IPS DF 6.9 (cell line): ENCODE results near the gene JADE3.
"Not testable (repeated sequence)": the region's sequence is repeated elsewhere in the genome, so short reads cannot be mapped to it uniquely, and the experiment has no call there.

Source experiments
- DNase-seq: peaks from one replicate; pipeline ENCODE4 v3.0.0-alpha.2; 2013; ENCODE audit warnings: low read depth, low spot score
- H3K27ac ChIP-seq: one replicate; pipeline ENCODE4 v1.5.1; 2013; ENCODE audit warnings: low read length, control low read depth
- H3K27me3 ChIP-seq: 2 replicates; pipeline ENCODE4 v1.6.1; 2013; ENCODE audit warnings: mild to moderate bottlenecking, low read length; ENCODE audit not compliant: control insufficient read depth, insufficient read depth
- H3K36me3 ChIP-seq: 2 replicates; pipeline ENCODE4 v1.6.1; 2013; ENCODE audit warnings: low read length; ENCODE audit not compliant: control insufficient read depth, insufficient read depth
- H3K4me1 ChIP-seq: 2 replicates; pipeline ENCODE4 v1.6.1; 2013; ENCODE audit warnings: low read length; ENCODE audit not compliant: control insufficient read depth, insufficient read depth
- H3K4me3 ChIP-seq: 2 replicates; pipeline ENCODE4 v1.5.1; 2013; ENCODE audit warnings: mild to moderate bottlenecking, low read length
- H3K9me3 ChIP-seq: 2 replicates; pipeline ENCODE4 v1.6.1; 2013; ENCODE audit warnings: low read length, inconsistent platforms; ENCODE audit not compliant: control insufficient read depth, insufficient read depth
- WGBS: extraction: QIAGEN DNeasy Blood & Tissue Kit; methylation state at CpG from one replicate; pipeline ENCODE4 v1.1.7; 2013; ENCODE audit warnings: mixed read lengths, missing lambda C conversion rate; ENCODE audit not compliant: insufficient read length, insufficient coverage; 5-methylcytosine and 5-hydroxymethylcytosine counted together

The JADE3 gene

DNA sequence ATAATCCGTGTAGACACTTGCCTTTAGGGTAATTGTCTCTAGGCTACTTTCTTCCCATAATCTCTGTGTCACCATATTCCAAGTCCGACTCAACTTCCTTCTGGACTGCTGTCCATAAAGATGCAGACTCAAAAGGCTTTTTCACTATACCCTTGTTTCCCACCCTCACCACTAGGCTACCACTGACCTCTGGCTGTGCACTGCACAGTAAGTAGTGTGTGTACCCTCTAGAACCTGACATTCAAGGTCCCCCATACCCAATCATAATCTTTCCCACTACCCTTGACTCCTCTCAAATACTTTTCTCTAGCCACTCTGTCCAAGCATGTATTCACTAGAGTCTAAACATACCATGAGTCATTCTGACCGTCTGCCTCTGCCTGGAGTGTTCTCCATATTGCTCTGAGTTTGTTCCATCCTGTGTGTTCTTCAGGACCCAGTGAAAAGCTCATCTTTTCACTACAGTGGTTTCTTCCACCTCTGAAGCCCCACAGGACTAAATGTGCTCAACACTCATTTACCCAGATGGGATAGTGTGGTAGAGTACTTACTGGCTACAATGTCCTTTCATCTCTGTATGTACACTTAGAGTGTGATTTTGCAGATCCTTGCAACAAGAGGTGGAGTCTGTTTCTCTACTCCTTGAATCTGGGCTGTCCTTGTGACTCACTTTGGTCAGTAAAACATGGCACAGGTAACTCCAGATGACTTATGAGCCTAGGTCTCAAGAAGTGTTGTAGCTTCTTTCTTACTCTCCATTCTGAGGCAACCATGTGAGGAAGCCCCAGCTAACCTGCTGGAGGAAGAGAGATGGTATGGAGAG lies 17.4 kb downstream of the JADE3 start:
- WGBS, result no CpG with 5 or more reads among the region's 3 CpGs
- no peaks in the 10 kb centered on the region for H3K9me3 ChIP-seq
- no peaks in the 10 kb centered on the region for H3K4me1 ChIP-seq
- DNase-seq, result no peak
- H3K27ac ChIP-seq, result no peak overlapping the region
- H3K36me3 ChIP-seq, result no peaks in the 10 kb centered on the region
- H3K4me3 ChIP-seq, result no peak overlapping the region
- no peaks in the 10 kb centered on the region for H3K27me3 ChIP-seq

DNA sequence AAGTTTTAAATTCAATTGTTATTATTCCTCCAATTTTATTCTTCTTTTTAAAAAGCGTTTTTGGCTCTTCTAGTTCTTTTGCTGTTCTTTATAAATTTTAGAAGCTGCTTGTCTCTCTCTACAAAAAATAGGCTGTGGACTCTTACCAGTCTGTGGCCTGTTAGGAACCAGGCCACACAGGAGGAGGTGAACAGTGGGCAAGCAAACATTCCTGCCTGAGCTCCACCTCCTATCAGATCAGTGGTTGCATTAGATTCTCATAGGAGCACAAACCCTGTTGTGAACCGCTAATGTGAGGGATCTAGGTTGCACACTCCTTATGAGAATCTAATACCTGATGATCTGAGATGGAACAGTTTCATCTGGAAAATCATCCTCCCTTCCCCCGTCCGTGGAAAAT lies 23.1 kb downstream of the JADE3 start:
- Histone ChIP-seq H3K27me3 (no peaks in the 10 kb centered on the region), H3K27ac (no peak overlapping the region), H3K4me3 (no peak overlapping the region), H3K36me3 (no peaks in the 10 kb centered on the region), H3K9me3 (no peaks in the 10 kb centered on the region), H3K4me1 (no peaks in the 10 kb centered on the region)
- DNase-seq, result no peak
- WGBS, result no CpG with 5 or more reads among the region's 4 CpGs

DNA sequence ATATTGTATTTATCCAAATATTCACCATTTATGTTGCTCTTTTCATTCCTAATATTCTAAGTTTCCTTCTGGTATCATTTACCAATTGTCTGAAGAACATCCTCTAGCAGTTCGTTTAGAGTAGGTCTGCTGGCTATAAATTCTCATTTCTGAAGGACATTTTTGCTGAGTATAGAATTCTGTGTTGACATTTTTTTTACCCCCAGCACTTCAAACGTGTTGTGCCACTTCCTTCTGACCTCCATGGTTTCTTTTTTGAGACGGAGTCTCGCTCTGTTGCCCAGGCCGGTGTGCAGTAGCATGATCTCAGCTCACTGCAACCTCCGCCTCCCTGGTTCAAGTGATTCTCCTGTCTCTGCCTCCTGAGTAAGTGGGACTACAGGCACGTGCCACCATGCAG lies 26.4 kb downstream of the JADE3 start:
- H3K27ac ChIP-seq, result no peak overlapping the region
- no peaks in the 10 kb centered on the region for H3K36me3 ChIP-seq
- no peaks in the 10 kb centered on the region for H3K4me1 ChIP-seq
- H3K4me3 ChIP-seq, result no peak overlapping the region
- DNase-seq, result no peak
- H3K27me3 ChIP-seq, result no peaks in the 10 kb centered on the region
- no peaks in the 10 kb centered on the region for H3K9me3 ChIP-seq
- no CpG with 5 or more reads among the region's 7 CpGs for WGBS

DNA sequence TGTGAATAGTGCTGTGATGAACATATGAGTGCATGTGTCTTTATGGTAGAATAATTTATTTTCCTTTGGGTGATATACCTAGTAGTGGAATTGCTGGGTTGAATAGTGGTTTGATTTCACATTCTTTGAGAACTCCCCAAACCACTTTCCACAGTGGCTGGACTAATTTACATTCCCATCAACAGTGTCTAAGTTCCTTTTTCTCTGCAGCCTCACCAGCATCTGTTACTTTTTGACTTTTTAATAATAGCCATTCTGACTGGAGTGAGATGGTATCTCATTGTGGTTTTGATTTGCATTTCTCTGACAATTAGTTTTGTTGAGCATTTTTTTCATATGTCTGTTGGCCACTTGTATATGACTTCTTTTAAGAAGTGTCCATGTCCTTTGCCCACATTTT lies 29.1 kb downstream of the JADE3 start:
- no peak overlapping the region for H3K4me3 ChIP-seq
- no peaks in the 10 kb centered on the region for H3K27me3 ChIP-seq
- DNase-seq, result no peak
- H3K27ac ChIP-seq, result no peak overlapping the region
- no peaks in the 10 kb centered on the region for H3K9me3 ChIP-seq
- H3K36me3 ChIP-seq, result no peaks in the 10 kb centered on the region
- H3K4me1 ChIP-seq, result no peaks in the 10 kb centered on the region

DNA sequence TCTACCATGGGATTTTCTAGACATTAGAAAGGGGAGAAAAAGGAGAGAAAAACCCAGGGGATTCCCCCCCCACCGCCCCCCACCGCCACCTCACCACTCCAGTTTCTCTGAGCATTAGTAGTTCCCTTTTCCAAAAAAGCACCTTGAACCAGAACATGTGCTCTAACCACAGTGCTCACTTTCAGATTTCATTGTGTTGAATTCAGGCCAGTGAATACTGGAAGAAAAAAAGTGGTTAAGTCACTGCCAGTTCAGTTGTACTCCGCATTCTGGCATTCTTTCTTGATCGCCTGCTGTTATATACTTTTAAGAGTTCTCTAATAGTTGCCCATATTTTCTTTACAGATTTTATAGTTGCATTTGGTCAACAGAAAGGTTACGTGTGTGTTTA lies 40.9 kb downstream of the JADE3 start:
- DNase-seq, result no peak
- Histone ChIP-seq H3K4me3 (no peak overlapping the region), H3K27me3 (no peaks in the 10 kb centered on the region), H3K9me3 (no peaks in the 10 kb centered on the region), H3K27ac (no peak overlapping the region), H3K36me3 (no peaks in the 10 kb centered on the region), H3K4me1 (peaks cover 2% of the 10 kb centered on the region; the same call in 1 of the 2 replicates)
- WGBS, result no CpG with 5 or more reads among the region's 5 CpGs

DNA sequence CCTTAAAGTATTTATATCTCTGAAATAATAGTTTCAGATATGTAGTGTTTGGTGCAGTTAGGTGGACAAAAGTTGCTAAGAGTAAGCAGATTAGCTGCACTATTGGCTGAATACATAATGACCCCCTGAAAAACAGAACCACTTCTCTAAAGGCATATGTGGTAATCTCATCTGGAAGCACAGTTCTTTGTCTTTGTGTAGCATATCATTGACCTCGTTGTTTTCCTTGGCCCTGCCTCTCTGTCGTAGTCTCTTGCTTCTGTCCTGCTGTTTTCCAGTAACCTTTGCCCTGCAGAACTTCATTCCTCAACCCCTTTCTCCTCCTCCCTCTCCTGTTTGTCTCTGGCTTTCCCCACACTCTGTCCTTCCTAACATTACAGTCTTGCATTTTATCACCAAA lies 41.4 kb downstream of the JADE3 start:
- H3K36me3 ChIP-seq, result no peaks in the 10 kb centered on the region
- peaks cover 2% of the 10 kb centered on the region; the same call in 1 of the 2 replicates for H3K4me1 ChIP-seq
- no peak overlapping the region for H3K4me3 ChIP-seq
- H3K9me3 ChIP-seq, result no peaks in the 10 kb centered on the region
- H3K27me3 ChIP-seq, result no peaks in the 10 kb centered on the region
- WGBS, result no CpG with 5 or more reads among the region's 2 CpGs
- no peak for DNase-seq
- H3K27ac ChIP-seq, result no peak overlapping the region

DNA sequence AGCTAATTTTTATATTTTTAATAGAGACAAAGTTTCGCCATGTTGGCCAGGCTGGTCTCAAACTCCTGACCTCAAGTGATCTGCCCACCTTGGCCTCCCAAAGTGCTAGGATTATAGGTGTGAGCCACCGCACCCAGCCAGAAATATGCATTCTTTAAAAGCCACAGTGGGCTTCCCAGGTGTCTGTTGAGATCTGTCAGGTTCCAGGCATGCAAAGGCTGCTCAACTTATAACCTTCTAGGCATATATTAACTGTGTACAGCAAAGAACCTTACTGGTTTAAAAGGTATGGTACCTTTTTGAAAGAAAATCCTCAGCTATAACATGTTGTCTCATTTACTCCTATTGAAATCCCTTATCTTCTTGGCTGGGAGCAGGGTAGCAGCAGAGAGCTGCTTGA lies 42.5 kb downstream of the JADE3 start:
- Histone ChIP-seq H3K27ac (no peak overlapping the region), H3K36me3 (no peaks in the 10 kb centered on the region), H3K27me3 (no peaks in the 10 kb centered on the region), H3K9me3 (no peaks in the 10 kb centered on the region), H3K4me1 (peaks cover 2% of the 10 kb centered on the region; the same call in 1 of the 2 replicates), H3K4me3 (no peak overlapping the region)
- no CpG with 5 or more reads among the region's 2 CpGs for WGBS
- DNase-seq, result no peak

DNA sequence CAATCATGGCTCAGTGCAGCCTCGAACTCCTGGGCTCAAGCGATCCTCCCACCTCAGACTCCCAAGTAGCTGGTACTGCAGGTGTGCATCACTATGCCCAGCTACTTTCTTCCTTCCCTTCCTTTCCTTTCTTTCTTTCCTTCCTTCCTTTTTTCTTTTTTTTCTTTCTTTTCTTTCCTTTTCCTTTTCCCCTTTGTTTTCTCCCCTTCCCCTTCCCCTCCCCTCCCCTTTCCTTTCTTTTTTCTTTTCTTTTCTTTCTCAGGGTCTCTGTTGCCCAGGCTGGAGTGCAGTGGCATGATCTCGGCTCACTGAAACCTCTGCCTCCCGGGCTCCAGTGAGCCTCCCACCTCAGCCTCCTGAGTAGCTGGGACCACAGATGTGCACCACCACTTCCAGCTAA lies 44.4 kb downstream of the JADE3 start:
- not testable (repeated sequence) for H3K4me1 ChIP-seq
- no CpG with 5 or more reads among the region's 4 CpGs for WGBS

DNA sequence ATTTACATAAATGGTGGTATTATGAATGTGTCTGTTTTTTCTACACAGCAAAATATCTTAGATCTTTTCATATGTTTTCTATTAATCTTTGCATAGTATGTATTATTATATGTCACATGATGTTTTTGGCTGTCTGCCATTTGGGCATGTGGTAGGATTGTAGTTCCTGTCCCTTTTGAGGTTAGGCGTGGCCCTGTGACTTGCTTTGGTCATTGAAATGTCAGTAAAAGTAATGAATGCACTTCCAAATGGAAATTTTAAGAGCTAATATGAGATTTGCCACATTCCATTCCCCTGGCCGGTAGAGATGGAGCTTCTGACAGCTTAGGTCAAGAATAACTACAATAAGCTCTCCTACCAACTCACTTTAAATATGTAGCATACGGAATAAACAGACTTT lies 45.1 kb downstream of the JADE3 start:
- Histone ChIP-seq H3K36me3 (no peaks in the 10 kb centered on the region), H3K9me3 (no peaks in the 10 kb centered on the region), H3K4me1 (no peaks in the 10 kb centered on the region), H3K27ac (no peak overlapping the region), H3K4me3 (no peak overlapping the region), H3K27me3 (no peaks in the 10 kb centered on the region)
- DNase-seq, result no peak
- no CpG with 5 or more reads among the region's 3 CpGs for WGBS

More for the DNA sequence above, 44.4 kb downstream of the JADE3 start:
- not testable (repeated sequence) for DNase-seq, H3K36me3 ChIP-seq, H3K9me3 ChIP-seq, H3K27me3 ChIP-seq, H3K4me3 ChIP-seq, H3K27ac ChIP-seq

DNA sequence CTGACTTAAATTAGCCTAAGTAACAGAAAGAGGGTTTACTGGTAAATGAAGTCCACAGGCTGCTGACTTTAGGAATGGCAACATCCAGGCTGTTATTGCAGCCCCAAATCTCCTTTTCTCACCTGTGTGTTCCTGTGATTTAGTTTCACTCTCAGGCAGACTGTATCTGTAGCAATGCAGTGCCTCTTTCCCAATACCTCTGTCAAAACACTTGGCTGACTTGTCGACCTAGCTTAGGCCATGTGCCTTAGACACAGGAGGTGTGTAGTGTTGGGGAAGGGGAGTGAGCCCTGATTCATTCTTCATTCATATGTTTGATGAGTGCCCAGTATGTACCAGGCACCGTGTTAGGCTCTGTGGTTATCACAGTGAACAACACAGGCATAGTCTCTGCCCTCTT lies 46.9 kb downstream of the JADE3 start:
- Histone ChIP-seq H3K27me3 (no peaks in the 10 kb centered on the region), H3K27ac (no peak overlapping the region), H3K4me1 (no peaks in the 10 kb centered on the region), H3K36me3 (no peaks in the 10 kb centered on the region), H3K4me3 (no peak overlapping the region), H3K9me3 (no peaks in the 10 kb centered on the region)
- no CpG with 5 or more reads among the region's 2 CpGs for WGBS
- DNase-seq, result no peak
